ENCODE data around the gene PRKCSH.
"Not testable (repeated sequence)": the region's sequence is repeated elsewhere in the genome, so short reads cannot be mapped to it uniquely, and the experiment has no call there.

The PRKCSH gene

DNA sequence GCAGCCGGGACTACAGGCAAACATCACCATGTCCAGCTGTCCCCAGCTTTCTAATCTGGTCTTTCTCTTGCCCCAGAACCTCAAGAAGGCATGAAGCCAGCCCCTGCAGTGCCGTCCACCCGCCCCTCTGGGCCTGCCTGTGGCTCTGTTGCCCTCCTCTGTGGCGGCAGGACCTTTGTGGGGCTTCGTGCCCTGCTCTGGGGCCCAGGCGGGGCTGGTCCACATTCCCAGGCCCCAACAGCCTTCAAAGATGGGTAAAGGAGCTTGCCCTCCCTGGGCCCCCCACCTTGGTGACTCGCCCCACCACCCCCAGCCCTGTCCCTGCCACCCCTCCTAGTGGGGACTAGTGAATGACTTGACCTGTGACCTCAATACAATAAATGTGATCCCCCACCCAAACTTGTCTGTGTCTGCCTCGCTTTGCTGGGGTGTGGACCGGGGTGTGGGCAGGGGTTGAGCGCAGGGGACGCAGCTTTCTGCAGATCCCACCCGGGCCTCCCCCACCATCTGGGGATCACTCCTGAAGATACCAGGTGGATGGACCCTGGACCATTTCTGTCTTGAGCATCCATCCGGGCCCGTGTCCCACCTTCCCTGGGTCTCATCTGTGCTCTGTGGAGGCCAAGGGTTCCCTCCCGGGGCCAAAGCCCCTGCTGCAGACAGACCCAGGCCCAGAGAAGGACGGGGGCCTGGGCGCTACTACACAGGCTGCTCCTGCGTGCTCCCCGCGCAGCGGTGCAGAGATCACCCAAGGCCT is 15.3 kb downstream of the PRKCSH start:
- no peak for DNase-seq (ENCODE audit: low read depth in 2 of 2)

- no peak for DNase-seq (ENCODE audit: low read depth in 2 of 2)
Measured at GRCh38 chr19:11451327-11451870, 16.0 kb downstream of the PRKCSH start.

- no peak for DNase-seq (ENCODE audit: low read depth in 2 of 2)
Measured at GRCh38 chr19:11451871-11452619, 16.6 kb downstream of the PRKCSH start.

DNA sequence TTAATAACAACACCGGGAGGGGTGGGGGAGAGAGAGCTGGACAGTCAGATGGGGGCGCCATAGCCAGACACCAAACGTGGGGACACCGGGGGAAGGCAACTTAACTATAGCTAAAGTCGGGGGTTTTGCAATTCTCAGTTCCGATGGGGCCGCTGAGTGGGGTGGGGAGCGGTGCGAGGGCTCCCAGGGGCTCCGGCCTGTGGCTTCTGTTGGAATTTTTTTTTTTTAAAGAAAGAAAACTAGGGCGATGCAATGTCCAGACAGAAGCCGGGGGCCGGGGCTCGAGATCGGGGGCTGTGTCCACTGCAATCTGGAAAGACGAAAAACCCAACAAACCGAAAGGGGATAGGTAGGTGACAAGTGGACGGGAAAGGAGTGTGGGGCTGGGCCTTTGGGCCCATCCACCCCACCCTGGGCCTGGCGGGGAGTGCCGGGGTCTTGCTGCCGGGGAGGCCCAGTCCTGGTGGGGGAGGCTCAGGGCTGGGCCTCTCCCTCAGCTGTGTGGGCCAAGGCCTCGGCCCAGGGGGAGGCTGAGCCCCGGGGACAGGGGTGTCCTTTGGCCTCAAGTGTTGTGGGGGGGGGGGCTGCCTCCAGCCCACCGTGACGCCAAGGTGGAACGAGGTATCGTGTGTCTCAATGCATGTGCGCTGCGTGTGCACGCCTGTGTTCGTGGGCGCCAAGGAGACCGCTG is 17.3 kb downstream of the PRKCSH start:
- DNase-seq (ENCODE audit: low read depth in 2 of 2), result no peak

- peak in 1 of 2 donors; percentile 12 for DNase-seq (ENCODE audit: low read depth in 2 of 2)
Measured at GRCh38 chr19:11453468-11454341, 18.3 kb downstream of the PRKCSH start.

DNA sequence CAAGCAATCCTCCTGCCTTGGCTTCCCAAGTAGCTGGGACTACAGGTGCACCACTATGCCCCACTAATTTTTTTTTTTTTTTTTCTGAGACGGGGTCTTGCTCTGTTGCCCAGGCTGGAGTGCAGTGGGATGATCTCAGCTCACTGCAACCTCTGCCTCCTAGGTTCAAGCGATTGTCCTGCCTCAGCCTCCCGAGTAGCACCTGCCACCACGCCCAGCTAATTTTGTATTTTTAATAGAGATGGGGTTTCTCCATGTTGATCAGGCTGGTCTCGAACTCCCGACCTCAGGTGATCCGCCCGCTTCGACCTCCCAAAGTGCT is 19.8 kb downstream of the PRKCSH start:
- DNase-seq (ENCODE audit: low read depth in 2 of 2), result not testable (repeated sequence)

GRCh38 chr19:11456659-11457058 is 21.2 kb downstream of the PRKCSH start:
- DNase-seq (ENCODE audit: low read depth in 2 of 2), result no peak

- DNase-seq (ENCODE audit: low read depth in 2 of 2), result no peak
Measured at GRCh38 chr19:11457115-11457514, 21.7 kb downstream of the PRKCSH start.

DNA sequence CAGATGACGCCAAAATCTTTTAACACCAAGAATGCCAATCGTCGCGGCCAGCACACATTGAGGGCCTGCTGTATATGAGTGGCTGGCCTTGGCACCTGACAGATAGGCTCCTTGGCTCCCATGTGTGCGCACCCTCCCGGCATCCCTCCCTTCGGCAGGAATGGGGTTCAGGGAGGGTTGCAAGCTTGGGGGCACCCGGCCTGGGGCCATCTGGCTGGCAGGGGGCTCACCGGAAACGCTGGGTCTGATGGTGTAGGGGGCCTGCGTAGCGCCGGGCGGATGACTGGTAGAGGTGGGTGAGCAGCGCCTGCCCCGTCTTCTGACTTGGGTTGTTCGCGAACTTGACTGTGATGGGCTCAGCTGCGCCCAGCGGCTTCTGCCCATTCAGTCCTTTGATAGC is 22.4 kb downstream of the PRKCSH start:
- no peak for DNase-seq (ENCODE audit: low read depth in 2 of 2)

DNA sequence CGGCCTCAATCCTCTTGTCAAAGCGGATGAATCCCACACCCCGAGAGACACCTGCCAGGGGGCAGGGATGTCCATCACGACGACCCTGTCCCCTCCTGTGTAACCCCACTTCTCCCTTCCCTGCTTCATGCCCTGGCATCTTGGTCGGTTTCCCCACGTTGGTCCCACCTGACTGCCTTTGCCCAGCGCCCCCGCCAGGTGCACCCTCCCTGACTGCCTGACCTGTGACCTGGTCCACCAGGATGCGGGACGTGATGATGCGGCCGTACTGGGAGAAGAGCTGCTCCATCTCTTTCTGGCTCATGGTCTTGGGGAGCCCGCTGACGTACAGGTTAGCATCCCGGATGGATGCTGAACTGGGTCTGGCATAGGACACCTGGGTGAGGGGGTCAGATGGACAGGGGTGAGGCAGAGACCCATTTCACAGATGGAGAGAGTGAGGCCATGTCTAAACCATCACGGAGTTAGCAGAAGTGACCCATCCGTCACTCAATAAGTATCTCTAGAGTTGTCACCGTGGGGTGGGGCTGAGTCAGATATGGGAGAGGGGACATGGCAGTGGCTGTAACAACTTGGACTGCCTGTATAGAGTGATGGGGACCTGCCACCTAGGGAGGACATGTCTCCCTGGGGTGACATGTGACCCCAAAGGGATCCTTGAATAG is 22.9 kb downstream of the PRKCSH start:
- DNase-seq (ENCODE audit: low read depth in 2 of 2), result no peak

DNA sequence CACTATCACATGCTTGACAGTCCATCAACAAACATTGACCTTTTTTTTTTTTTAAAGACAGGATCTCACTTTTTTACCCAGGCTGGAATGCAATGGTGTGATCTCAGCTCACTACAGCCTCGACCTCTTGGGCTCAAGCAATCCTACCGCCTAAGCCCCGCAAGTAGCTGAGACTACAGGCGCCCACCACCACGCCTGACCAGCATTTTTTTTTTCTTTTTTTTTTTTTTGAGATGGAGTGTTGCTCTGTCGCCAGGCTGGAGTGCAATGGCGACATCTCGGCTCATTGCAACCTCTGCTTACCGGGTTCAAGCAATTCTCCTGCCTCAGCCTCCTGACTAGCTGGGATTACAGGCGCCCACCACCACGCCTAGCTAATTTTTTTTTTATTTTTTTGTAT is 23.5 kb downstream of the PRKCSH start:
- DNase-seq (ENCODE audit: low read depth in 2 of 2), result not testable (repeated sequence)

- no peak for DNase-seq (ENCODE audit: low read depth in 2 of 2)
Measured at GRCh38 chr19:11460207-11460606, 24.8 kb downstream of the PRKCSH start.

- no peak for DNase-seq (ENCODE audit: low read depth in 2 of 2)
Measured at GRCh38 chr19:11461453-11461852, 26.0 kb downstream of the PRKCSH start.

- no peak for DNase-seq (ENCODE audit: low read depth in 2 of 2)
Measured at GRCh38 chr19:11463391-11463790, 28.0 kb downstream of the PRKCSH start.

DNA sequence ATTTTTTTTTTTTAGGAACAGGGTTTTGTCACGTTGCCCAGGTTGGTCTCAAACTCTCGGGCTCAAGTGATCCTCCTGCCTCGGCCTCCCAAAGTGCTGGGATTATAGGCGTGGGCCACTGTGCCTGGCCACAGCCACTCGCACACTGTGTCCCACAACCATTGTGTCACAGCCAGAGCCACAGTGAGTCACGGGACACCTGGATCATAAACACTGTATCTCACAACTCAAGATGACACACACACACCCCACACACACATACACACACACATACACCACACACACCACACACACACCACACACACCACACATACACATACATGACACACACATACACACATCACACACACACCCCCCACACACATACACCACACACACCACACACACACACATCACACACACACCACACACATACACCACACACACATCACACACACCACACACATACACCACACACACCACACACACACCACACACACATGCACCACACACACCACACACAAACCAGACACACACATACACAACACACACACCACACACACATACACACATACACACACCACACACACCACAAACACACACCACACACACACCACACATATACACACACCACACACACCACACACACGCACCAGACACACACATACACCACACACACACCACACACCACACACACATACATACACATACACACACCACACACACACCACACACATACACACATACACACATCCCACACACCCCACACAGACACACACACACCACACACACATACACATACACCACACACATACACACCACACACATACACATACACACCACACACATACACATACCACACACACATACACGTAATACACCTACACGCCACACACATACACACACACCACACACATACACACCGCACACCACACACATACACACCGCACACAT is 29.2 kb downstream of the PRKCSH start:
- no peak for DNase-seq (ENCODE audit: low read depth in 2 of 2)

DNA sequence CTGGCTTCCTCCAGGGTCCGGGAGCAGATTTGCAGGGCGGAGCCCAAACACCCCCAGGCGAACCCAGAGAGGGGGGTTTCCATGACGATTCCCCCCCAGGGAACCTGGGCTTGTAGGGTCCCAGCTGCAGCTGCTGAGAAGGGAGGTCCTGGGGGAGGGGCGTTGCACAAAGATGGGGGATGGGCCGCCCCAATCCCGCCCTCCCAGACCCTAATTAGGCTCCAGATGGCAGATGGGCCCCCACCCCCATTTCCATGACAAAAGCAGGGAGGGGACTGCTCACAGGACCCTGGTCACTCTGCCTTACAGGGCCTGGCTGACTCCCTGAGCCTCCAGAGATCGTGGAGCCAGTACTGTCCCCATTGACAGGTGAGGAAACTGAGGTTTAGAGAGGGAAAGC is 30.2 kb downstream of the PRKCSH start:
- DNase-seq (ENCODE audit: low read depth in 2 of 2), result no peak

DNA sequence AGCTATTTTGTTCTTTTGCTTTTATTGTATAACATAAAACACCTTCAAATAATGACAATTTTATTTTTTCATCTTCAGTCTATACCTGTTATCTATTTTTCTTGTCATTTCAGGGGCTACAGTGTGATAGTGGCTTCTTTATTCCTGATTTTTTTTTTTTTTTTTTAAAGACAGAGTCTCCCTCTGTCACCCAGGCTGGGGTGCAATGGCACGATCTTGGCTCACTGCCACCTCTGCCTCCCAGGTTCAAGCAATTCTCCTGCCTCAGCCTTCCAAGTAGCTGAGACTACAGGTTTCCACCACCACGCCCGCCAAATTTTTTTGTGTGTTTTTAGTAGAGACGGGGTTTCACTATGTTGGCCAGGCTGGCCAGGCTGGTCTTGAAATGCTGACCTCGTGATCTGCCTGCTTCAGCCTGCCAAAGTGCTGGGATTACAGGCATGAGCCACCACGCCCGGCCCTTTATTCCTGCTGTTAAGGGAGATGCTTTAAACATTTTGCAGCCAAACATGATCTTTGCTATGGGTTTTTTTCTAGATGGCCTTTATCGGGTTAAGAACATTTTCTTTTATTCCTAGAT is 32.9 kb downstream of the PRKCSH start:
- not testable (repeated sequence) for DNase-seq (ENCODE audit: low read depth in 2 of 2)

DNA sequence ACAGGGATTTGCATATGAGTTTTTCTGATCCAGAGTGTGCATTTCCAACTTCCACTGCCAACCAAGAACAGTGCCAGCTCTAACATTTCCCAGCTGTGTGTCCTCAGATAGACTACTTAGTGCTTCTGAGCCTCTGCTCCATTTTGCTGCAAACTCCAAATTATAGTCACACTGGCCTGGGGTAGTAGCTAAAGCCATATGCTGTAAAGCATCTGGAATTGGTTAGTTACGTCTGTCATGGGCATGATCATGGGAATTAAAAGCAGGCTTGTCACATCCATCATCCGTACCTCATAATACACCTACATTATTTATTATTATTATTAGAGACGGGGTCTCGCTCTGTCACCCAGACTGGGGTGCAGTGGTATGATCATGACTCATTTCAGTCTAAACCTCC is 38.3 kb downstream of the PRKCSH start:
- no peak for DNase-seq (ENCODE audit: low read depth in 2 of 2)

DNA sequence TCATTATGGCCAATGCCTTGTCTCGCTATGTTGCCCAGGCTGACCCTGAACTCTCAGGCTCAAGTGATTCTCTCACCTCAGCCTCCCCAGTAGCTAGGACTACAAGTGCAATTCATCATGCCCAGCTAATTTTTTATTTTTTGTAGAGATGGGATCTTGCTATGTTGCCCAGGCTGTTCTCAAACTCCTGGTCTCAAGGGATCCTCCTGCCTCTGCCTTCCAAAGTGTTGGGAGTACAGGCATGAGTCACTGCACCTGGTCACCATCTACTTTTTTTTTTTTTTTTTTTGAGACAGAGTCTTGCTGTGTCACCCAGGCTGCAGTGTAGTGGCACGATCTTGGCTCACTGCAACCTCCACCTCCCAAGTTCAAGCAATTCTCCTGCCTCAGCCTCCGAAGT is 39.9 kb downstream of the PRKCSH start:
- DNase-seq (ENCODE audit: low read depth in 2 of 2), result not testable (repeated sequence)

GRCh38 chr19:11475861-11476260 is 40.4 kb downstream of the PRKCSH start:
- no peak for DNase-seq (ENCODE audit: low read depth in 2 of 2)
